Activated CD4-positive, alpha-beta T cell treated with anti-CD3 and anti-CD28 coated beads for 4 hours (primary cell): ENCODE results near the gene ZNF334.

Experiments
- DNase-seq, 2 donors: peaks; one replicate each; pipeline ENCODE4 v3.0.0-alpha.2; 2020

ZNF334 gene

DNA sequence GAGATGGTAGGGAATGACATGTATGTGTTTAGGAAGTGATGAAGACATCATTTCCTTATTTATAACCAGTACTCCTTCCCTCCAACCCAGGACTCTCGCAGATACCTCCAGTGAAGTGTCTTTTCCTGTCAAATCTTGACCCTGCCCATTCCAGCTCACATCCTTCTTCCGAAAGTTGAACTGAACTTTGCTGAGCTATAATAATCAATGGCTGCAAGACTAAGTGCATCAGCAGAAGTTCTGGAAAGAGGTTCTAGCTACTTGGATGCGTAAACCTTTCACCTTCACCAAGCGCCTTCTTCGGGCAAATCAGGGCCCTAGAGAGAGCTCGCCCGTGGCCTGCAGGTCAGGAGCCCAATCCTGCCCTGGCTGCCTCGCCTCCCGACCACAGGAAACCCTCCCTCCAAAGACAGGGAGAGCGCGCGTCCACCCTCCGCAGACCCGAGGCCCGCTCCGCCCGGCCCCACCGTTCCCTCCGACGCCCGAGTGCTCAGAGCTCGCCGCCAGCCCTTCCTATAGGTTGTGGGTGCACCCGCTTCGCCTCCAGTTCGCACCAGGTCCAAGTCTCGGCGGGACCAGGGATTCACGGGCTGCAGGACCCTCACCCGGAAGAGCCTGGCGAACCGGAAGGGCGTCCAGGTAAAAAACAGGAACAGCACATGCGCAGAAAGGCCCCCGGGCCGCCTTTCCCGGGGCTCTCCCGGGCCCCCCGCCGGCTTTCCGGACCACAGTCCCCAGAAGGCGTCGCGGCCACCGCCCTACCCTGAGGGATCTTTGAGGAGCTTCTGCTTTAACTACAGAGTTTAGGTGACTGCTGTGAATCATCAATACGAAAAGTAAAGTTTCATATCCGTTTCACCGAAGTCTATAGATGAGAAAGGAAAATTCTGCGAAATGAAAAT, at the start of gene ZNF334:
ZNF334 (minus strand) TSS at position 617 of the 902 bp plus-strand sequence. CDS start 1,457 bp downstream, outside the sequence.
- peak in 1 of 2 donors; percentile 3 for DNase-seq

DNA sequence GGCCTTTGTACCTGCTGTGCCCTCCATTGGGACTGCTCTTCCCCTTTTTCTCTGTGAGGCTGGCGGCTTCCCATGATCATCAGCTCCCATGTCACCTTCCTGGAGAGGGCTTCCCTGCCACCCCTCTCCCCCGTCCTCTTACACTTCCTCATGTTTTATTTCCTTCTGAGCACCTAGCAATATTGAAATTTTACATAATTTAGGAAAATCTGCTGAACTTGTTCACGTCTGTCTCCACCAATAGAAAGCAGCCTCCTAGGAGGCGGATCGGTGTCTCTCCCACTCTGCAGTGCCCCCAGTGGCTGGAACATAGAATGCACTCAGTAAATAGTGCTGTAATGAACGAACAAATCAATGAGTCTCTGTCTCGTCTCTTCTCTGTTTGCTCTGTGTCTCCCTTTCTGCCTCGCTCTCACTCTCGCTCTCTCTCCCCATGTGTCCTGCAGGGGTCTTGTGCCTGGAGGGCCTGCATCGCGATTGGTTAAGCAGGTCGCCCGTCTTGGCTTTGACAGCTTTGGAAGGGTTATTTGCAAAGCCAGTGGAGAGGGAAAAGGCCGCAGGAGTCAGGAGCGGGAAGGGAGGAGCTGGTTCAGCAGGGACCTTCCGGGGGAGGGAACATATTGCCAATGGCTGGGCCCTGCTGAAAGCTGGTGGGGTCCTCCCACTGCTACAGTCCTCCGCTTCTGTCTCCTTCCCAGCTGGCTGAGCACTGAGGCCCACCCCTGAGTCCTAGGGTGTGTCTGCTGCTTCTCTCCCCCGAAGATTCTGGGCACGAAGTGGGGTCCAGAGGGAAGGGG, 49.2 kb upstream of the ZNF334 start:
- peak; percentile 19 to 61 for DNase-seq

DNA sequence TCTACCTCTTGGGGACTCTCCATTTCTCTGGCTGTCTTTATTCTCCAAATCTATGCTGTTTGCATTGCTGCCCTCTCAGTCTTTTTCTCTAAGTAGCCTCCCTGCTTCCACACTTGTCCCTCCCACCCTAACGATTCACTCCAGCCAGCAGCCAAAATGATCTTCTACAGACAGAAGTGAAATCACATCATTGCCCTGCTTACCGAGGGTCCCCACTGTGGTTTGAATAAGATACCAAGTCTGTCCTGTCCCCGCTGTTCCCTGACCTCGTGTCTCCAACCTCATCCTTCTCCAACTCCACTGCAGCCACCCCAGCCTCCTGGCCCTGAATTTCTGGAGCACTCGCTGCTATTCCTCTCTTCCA, 48.6 kb upstream of the ZNF334 start:
- DNase-seq: no peak

DNA sequence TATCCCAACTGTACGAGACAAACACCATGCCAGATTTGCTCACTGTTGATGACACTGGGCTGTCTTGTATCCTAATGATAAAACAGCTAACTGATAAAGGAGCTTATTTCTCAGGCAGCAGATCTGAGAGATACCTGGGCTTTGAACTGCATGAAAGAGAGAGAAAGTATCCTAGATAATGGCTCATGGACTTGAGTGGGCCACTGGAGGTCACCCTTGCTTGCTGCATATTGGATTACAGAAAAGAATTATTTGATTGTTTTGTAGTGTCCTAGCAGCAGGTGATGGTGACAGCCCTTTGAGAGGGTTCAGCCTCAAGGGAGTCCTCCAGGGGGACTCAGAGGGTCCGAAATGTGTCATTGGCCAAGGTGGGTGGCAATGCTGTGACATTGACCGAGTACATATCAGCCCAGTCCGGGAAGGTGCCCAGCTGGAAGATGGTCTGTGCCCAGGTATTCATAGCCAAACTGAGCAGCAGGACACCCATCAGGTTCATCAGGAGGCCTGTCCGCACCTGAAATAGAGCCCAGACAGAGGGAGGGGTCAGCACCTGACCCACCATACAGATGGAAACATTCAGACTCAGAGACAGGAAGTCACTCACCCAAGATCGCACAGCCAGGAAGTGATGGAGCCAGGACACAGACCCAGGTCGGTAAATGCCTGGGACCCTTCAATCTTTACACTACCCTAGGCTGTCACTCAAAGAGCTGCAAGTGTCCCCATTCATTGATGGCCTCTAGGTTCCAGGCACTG, 46.5 kb upstream of the ZNF334 start:
- no peak for DNase-seq

DNA sequence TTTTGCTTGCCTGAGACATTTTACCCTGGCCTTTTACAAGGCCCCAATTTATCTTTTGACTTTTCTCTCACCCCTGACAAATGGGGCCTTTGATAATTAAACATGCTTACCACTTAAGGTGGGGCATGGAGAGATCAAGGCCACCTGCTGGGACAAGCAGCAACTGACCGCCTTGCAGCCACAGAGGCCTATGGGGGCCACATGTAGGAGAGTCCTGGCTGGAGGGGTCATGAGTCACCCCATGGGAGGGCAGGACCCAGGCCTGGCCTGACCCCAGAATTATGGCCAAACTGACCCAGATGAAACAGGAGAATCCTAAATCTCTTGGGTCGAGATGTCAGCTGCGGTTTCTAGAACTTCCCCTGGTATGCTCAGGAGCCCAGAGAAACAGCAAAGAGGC, 45.6 kb upstream of the ZNF334 start:
- no peak for DNase-seq

DNA sequence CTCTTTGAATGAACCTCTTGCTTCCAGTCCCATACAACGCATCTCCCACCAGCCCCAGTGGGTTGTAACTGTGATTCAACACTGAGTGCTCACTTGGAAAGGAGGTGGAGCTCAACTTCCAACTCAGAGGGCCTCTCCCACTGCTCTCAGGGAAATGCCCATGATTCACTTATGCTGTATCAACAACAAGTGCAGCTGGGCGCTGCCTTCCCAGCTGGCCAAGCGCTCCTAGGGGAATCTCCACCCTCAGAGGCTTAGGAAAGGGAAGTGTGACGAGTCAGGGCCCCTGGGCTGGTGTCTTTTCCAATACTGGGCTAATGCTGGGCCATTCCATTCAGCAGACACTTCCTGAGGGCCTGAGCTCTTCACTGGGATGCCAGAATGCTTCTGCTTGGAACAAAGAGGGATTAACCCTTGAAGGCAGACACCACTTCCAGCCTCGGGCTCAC, 45.2 kb upstream of the ZNF334 start:
- no peak for DNase-seq

DNA sequence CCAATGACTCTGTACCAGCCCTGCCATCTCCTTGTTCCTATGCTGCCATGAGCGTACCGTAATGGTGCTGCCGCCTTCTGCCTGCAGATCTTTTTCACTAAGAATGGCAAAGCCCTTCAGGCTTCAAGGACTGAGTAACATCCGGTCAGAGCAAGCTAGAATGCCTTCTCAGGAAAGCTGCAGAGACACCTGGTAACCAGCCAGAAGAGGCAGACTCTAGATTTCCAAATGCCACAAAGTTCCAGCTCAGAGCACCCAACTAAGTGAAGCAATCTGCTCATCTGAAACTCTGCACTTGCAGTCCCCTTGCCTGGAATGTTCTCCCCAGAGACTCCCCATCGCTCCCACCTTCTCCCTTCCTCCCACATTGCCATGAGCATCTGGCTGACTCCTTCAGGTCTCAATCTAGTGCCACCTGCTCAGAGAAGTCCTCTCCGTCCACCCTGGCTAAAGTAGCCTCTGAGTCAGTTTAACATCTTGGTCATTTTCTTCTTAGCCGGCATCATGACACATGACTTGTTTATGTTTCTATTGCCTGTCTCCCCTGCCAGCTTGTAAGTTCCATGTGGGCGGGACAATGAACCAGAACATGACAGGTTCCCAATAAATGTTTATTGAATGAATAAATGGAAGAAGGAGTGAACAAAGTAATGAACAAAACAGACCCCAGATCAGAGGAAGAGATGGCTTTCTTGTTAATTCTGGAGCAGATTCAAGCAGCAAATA, 44.0 kb upstream of the ZNF334 start:
- DNase-seq: no peak

DNA sequence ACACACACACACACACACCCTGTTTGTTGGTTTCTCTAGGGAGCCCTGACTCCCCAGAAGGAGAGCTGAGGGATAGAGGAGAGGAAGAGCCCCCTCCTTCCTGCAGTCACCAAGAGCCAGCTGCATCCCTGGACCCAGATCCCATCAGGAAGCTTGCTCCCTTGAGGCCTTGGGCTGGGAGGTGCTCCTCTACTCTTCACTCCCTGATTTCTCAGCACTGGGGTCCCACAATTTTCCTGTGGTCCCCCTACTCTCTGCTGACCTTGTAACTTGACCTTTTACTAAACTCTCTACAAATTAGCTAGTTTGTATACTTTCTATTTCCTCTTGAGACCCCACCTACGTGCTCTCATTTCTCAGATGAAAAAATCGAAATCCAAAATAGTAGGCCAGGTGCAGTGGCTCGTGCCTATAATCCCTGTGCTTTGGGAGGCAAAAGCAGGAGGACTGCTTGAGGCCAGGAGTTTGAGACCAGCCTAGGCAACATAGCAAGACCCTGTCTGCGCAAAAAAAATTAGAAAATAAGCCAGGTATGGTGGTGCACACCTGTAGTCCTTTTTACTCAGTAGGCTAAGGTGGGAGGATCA, 42.1 kb upstream of the ZNF334 start:
- DNase-seq: no peak

DNA sequence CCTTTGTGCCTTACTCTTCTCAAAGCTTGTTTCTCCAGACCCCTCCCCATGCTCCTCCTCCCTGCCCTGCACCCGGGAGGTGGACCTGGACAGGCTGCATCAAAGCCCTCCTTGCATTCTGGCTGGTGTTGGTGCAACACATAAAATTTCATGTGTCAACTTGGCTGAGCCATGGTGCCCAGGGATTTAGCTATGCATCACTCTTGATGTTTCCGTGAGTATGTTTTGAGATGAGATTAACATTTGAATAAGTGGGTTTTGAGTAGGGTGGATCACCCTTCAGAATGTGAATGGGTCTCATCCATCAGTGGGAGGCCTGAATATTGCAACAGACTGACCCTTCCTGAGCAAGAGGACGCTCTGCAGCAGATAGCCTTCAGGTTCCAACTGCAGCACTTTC, 41.5 kb upstream of the ZNF334 start:
- no peak for DNase-seq

DNA sequence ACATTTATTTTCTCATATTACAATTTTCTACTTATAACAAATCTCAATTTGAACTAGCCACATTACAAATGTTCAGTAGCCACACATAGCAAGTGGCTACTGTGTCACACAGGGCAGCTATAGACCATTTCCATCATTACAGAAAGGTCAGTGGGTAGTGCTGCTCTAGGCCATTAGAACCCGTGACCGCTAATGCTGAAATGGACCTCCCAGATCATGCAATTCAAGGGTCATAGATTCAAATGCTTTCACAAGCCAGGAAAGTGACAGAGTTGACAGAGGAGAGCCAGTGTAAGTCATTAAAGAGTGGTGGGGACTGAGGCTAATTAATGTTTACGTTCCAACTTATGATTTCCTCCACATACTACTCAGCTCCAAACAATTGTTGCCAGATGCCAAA, 40.6 kb upstream of the ZNF334 start:
- no peak for DNase-seq

DNA sequence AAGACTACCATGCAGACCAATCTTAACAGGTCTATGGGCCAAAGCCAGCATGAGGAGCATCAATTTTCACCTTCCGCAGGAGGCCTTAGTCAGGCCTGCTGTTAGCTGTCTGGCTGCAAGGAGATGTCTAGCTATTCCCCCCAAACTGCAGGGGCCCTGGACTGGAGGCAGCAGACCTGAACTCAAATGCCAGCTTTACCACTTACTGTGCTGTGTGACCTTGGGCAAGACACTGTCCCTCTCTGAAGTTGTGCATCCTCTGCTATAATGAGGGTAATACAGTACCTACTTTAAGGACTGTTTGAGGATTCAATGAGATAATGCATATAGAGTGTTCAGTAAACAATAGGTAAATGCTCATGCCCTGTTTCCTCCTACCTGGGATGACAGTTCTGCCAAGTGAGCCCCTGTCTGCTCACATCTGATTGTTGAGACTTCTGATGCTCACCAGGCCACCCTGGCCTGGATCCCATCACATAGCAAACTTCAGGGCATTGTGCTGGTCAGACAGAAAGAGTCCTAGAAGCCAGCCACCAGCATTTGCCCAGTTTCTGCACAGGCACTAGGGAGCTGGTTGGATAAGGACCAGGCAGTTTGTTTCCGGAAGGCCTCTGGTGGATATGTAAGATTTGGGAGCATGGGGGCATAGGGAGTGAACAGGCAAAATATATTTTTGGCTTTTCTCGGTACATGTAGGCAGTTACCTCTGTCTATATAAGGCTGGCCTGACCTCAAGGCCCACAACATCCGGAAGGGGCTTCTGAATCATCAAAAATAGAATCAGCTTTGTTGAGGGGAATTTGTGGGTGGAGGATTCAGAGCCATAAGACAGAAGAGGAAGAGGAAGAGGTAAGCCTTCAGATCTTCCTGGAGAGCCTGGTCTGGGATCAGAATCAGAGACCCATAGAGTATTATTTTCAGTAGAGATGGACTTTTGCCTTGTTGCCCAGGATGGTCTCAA, 39.4 kb upstream of the ZNF334 start:
- DNase-seq: peak in 1 of 2 donors; percentile 4

DNA sequence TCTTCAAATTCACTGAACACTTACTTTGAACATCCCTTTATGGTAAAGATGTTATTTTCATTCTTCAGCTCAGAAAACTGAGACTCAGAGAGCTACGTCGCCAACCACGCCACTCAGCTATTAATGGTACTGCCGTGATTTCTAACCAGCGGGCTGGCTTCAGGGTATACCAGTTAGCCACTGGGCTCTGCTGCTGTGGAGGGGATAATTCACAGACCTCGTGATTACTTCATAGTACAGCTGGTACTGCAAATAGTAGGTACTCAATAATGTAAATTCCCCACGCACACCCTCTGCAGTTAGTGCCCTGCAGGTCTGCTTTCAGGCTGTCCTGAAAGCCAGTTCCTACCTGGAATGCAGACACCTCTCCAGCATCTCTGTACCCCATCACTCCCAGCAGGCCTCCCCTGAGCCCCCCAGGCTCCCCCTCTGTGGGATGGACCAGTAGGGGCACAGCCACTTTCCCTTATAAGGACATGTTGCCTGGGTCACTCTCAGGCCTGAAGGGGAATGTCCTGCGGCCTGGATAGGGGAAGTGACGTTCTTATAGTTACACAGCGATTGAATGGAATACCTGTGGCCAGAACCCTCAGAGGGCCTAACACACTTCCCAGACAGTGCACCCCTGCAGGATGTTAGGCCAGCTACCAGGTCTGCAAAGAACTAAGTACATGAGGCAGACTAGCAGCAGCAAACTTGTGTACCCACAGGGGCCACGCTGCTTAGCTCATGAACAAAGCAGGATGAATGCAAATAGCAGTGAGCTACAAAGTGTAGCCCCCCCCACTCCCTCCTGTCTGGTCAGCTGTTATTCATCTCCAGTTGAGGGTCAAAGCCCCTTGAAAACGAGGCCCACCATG, 38.4 kb upstream of the ZNF334 start:
- no peak for DNase-seq

DNA sequence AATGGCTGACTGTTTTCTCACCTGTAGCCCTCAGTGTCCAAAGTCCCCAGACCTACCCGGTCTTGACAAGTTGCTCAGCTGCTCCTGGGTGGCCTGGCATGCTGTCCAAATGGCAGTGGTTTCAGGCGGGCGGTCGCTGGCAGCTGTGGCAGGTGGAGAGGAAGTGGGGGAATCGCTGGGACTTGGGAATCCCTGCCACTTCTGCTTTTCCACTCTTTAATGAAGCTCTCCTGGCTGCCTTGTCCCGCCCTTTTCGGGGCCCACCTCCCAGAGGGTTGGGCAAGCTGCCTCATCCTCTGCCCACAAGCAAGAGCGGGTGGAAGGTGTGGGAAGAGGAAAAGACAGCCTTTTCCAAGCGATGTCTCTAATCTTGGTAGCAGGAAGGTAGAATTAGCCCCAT, 37.1 kb upstream of the ZNF334 start, which contains the start of gene OCSTAMP:
OCSTAMP (minus strand) TSS at position 194 of the 400 bp plus-strand sequence; CDS start at position 100, 94 bp downstream.
- DNase-seq: no peak

DNA sequence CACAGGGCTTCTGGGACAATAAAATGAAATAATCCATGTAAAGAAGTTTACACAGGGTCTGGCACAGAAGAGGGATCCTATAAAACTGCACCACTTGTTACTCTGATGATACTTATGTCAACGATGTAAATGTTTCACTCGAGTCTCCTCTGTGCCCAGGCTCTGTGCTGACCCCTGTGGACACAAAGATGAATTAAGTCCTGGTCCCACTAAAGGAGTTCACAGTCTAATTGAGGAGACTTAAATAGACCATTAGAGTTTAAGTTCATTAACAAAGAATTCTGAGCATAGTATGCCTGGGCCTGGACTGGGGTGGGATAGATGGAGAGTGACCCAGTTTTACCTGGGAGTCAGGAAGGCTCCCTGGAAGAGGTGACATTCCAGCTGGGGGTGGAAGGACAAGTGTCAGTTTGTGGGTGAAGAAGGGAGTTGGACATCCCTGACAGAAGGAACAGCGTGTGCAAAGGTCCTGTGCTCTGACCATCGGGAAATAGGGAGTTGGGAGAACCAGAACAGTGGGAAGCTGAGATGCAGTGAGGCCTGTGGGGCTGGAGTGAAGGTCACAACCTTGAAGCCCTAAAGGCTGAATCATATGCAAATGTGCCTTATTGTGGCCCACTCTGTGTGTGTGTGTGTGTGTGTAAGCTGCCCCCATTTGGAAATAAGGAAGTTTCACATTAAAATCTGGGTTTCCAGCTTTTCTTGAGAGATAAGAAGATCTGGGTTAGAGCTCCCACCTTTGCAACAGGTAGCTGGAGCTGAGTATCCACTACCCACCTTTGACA, 36.0 kb upstream of the ZNF334 start:
- DNase-seq: no peak

DNA sequence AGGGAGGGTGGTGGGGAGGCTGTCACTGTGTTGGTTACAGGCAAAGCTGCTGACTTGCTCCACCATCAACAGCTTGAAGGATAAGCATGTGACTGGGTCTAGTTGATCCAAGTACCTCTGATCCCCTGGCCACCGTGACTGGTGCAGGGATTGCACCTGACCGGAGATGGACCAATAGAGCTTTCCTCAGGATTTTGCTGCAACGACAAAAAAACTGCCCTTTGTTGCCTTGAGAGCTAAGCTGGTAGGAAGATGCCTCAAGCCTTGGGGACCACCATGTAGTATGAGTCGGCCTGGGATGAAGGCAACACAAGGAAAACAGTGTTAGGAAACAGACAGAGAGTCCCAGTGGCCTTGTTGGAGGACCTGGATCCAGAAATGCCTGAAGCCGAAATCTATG, 35.3 kb upstream of the ZNF334 start:
- DNase-seq: no peak

DNA sequence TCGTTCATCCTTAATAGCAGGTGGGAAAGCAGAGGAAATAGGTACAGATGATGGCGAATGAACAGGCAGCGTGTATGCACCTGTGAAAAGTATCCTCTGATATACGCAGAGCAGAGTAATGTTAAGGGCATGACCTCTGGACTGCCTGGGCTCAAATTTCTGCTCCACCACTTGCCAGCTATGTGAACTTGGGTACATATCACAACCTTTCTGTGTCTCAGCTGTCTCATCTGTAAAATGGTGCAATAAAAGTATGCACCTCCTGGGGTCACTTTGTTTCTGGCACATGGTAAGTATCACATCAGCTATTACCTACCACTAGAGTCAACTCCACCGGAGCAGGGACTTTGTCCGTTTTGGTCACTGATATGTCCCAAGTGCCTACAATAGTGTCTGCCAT, 34.6 kb upstream of the ZNF334 start:
- DNase-seq: no peak

DNA sequence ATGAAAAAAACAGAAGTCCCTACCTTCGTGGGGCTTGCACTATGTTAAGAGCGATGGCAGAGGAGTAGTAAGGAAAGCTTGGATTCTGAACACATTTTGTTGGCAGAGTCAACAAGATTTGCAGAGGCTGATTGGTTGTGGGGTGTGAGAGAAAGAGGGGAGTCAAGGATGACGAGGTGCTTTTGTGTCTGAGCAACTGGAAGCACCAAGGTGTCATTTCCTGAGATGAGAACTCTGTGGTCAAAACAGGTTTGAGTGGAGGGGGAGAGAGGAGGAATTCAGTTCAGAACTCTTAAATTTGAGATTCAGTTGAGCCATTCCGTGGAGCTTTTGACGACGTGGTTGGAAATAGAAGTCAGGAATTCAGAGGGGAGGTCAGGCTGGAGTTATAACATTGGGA, 33.6 kb upstream of the ZNF334 start:
- DNase-seq: no peak

DNA sequence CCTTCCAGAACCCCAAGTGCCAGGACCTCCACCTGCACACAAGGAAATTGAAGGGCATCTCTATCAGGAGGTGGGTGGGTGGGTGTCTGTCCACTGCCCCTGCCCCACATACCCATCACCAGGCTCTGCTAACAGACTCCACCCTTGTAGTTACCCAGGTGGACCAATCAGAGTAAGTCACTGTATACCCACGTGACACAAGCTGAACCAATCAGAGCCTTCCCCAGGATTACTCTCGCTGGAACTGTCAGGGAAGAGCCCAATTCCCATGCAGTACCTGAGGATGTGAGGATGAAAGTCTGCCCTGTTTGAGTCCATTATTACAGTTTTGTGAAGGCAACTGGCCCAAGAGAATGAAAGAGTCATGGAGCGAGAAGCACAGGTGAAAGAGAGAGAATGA, 32.9 kb upstream of the ZNF334 start:
- no peak for DNase-seq

DNA sequence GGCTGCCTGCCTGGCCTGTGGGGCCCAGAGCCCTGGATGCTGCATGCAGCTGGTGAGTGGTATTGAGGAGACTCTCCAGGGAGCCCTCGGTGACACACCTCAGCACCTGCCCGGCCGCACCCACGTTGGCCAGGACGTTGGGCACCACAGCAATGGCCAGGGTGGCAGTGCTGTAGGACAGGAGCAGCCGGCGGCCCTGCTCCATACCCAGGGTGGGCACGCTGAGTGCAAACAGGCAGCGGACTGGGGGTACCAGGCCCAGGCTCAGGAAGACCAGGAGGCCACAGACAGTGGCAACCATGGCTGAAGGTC, 32.4 kb upstream of the ZNF334 start:
- DNase-seq: no peak
